Hematopoietic multipotent progenitor cell treated with erythropoietin and hydrocortisone succinate and interleukin-3 and kit ligand, for 6 days (in vitro differentiated cells): ENCODE results near the gene ATXN10.

Source experiments
- DNase-seq: peaks from one replicate; pipeline ENCODE4 v3.0.0-alpha.2; 2015

The ATXN10 gene

GRCh38 chr22:45763236-45763624 lies 91.6 kb downstream of the ATXN10 start:
- DNase-seq = no peak

GRCh38 chr22:45768490-45768889 lies 96.9 kb downstream of the ATXN10 start:
- DNase-seq = no peak

DNA sequence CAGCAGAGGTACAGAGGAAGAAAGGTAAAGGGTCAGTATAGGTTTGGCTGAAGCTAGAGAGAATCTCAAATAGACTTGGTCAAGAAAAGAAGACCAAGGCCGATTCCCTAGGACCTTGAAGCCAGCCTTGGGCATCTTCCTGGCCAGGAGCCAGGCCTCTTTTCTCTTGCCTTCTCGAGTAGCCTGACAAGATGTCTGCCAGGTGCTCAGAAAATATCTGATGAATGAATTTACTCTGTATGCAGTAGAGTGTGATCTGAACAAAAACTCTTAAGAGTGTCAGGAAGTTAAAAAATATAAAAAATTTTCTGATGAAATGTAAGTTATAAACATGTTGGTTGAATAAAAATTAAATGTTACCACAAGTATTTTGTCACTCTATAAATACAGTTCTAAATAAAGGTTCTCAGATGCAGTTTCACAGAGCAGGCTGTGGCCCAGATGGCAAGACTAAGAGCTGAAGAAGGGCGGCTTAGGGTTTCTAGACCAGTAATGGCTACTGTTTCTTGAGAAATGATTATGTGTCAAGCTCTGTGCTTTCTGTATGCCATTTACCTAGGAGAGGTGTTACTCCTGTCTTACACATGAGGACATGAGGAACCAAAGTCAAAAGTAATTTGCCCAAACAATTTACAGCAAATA lies 98.1 kb downstream of the ATXN10 start:
- DNase-seq = no peak

GRCh38 chr22:45770506-45770905 lies 98.9 kb downstream of the ATXN10 start:
- DNase-seq = no peak

- DNase-seq = no peak
These were observed 99.4 kb downstream of the ATXN10 start for GRCh38 chr22:45771057-45771456.

DNA sequence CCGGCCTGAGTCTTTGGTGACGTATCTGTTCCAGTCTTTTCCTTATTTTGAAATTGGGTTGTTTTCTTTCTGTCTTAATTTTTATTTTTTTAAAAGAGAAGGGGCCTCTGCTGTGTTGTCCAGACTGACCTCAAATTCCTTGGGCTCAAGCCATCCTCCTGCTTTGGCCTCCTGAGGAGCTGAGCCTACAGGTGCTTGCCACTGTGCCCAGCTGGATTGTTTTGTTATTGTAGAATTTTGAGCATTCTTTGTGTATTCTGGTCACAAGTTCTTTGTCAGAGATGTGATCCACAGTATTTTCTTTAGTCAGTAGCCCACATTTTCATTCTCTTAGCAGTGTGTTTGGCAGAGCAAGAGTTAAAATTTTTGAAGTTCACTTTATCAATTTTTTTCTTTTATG lies 100.1 kb downstream of the ATXN10 start:
- DNase-seq = no peak

DNA sequence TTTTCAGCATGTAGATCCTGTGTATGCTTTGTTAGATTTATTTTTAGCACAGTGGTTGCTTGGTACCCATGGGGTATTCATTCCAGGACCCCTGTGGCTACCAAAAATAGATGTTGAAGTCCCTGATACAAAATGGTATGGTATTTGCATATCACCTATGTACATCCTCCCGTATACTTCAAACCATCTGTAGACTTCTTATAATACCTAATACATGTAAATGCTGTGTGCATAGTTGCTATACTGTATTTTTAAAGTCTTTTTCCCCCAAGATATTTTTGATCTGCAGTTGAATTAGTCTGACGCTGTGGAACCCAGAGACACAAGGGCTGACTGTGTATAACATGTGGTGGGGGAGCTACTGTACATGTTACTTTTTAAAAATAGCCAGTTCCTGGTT lies 101.1 kb downstream of the ATXN10 start:
- DNase-seq = no peak

- DNase-seq = no peak
These were observed 102.5 kb downstream of the ATXN10 start for GRCh38 chr22:45774001-45774670.

DNA sequence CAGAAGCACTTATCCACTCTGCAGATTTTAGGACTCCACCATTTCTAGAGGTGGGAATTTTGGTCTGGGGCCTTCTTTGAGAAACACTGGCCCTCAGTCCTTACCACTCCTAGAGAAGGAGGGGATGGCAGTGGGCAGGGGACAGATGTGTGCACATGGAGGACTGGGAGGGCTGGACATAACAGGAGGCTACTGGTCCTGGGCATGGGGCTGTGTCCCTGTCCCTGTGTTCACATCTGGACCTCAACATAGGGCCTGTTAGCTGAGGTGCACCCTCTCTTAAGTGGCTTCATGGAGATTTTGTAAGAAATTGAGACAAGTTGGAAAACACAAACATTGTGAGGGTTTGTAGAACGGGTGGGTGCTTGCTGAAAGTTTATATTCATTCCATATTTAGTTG lies 103.4 kb downstream of the ATXN10 start:
- DNase-seq = no peak

DNA sequence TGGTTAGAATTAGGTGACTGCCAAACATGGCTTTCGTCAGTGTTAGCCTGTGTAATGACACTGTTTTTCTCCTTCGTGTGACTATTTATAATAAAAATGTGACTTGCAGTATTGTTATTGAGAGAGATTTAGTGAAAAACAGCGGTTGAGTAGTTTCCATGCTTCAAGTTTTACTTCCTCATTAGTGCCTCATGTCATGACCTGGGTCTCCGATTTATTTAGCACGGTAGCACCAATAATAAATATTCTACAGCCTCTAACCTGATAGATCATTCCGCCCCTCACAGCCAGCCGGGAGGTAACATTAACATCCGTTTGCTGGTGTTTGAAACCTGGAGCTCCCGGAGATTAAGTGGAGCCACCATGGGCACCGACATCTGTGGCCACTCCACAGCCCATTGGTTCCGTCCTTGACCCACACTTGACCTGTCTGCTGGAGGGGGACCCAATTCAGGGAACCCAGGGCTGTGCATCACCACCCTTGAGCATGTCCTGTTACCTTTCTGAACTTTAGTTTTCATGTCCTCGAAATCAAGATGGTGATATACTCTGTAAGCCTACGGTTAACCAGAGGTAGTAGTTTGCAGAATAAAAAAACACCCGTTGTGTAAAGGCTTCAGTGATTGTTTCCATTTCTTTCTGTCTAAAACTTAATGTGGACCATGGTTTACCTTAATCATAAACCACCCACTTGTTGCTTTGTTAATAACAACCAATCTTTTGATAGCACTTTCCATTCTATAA lies 104.1 kb downstream of the ATXN10 start:
- no peak for DNase-seq

- no peak for DNase-seq
These were observed 104.6 kb downstream of the ATXN10 start for GRCh38 chr22:45776313-45776585.

DNA sequence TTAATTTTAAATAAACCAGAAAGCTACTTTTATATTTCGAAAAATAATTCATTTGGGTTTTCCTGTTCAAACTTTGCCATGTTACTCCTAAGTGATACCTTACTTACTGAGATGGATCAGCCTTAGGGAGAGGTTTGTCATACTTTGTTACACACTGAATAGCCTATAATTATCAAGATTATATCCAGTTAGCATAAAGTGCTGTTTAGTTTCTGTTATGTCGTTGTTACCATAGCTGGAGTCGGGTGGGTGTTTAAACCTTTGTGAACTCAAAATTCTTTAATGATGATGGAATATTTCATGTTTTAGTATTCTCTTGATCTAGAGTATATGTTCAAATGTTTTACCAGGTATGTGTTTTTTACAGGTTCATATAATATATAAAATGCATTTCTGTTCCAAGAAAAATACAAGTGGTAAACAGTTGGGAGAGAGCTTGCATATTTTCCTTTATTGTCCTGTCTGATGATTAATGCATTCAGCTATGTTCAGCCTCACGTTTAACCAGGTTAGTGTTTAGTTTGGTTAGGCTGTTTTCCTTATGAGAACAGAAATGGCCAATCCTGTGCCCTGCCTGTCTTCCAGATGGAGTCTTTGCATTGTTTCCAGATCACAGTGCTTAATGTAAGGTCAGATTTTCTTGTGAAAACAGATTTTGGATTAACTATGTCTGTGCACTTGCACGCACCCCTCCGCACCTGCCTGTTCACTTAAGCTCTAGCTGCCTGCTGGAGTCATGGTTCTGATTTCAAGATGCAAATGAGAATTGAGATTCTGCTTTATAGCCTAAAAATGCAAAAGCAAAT lies 105.6 kb downstream of the ATXN10 start:
- DNase-seq = no peak

GRCh38 chr22:45777852-45778375 lies 106.3 kb downstream of the ATXN10 start:
- DNase-seq = no peak

DNA sequence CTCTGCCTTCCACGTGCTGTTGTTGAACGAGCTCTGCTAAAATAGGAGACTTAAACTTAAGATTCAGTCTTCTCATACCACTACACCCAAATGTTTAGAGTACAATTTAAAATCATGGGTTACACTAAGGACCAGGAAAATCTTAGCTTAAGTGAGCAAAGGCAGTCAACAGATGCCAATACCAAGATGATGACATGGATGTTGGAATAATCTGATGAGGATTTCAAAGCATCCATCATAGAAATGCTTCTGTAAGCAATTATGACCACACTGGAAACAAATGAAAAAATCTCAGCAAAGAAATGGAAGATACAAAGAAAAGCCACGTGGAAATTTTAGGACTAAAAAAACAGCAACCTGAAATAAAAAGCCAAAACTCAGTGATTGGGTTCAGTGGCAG lies 109.8 kb downstream of the ATXN10 start:
- DNase-seq = no peak

DNA sequence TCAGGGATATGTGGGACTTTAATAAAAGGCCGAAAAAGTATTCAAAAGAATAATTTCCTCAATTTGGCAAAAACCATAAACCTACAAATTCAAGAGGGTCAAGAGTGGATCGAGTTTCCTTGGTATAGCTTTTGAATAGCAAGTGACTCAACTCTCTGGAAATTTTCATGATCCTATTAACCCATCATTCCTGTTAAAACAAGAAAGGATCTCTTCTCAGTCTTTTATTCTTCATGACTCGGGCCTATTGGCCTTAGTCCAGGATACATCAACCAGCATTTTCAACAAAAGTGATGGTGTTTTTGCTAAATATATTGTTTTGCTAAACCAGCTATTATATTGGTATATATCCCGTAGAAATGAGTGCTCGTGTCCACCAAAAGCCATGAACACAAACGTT lies 110.3 kb downstream of the ATXN10 start:
- DNase-seq = no peak

GRCh38 chr22:45783021-45783420 lies 111.4 kb downstream of the ATXN10 start:
- DNase-seq = no peak

- DNase-seq = no peak
These were observed 112.1 kb downstream of the ATXN10 start for GRCh38 chr22:45783690-45784089.

DNA sequence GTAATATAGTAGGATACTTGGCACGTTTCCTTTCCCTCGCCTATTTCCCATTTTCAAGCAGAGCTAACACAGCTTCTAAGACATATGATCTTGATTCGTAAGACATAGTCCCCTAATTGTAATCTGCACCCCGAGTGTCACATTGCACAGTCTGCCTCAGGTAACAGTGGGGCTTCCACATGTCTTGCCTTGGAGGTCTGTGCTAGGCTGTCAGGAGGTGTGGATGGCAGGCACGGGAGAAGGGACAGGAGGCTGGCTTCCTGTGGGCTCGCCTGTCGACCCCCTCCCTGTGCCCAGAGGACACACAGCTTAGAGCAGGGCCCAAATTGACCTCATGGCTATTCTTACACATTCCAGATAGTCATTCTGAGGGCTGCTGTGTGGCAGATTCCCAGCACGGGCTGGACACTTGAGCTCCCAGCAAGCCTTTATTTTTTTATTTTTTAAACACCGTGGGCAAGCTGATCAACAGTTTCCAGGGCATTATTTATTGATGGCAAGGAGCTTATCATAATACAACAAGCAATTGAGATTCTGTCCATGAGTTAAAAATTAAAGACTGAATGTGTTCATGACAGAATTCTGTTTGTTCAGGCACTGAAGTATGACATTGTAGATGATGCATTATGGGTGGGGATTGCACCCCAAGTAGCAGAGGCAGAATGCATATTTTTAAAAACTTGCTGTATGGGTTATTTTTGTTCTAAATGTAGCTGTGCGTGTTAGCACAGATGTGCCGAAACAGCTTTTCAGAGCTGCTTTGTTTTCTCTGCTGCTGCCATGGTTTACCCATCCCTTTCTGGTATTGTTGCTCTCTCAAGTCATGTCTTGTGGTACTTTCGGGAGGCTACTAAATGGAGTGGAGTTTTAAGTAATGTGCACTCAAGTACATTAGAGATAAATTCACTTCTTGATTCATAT lies 113.0 kb downstream of the ATXN10 start:
- no peak for DNase-seq

- DNase-seq = no peak
These were observed 113.8 kb downstream of the ATXN10 start for GRCh38 chr22:45785458-45785857.

DNA sequence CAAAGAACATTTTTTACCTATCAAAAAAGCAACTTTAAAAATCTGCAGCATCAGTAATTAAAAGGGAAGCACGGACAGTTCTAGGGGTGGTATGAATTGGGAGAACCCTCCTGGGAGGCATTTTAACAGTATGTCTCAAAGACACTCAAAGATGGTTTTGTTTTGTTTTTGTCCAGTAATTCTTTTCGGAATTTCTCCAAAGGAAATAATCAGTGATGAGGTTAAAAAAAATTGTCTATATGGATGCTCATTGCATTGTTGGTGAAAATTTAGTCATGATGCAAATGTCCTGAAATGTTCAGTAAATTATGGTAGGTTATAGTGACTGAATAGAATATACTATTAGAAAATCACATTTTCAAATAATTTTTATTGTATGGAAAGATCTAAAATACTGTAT lies 115.1 kb downstream of the ATXN10 start:
- no peak for DNase-seq

GRCh38 chr22:45787759-45788158 lies 116.1 kb downstream of the ATXN10 start:
- DNase-seq = no peak

- no peak for DNase-seq
These were observed 116.9 kb downstream of the ATXN10 start for GRCh38 chr22:45788522-45788921.
